RWPE2 (cell line): ENCODE results near the gene TREH.

Experiments
- ATAC-seq: fragments of 200-7000 bp; cut with Tn5 transposase; 3 replicates; pipeline ENCODE4 v1.9.1; 2021; ENCODE audit warnings: low read depth
- DNase-seq: peaks from one replicate; pipeline ENCODE4 v3.0.0-alpha.2; 2020; ENCODE audit warnings: low spot score
- H3K27ac ChIP-seq: fragments of 450-650 bp; 2 replicates; pipeline ENCODE4 v1.5.1; 2017; ENCODE audit warnings: mild to moderate bottlenecking; ENCODE audit not compliant: poor library complexity, severe bottlenecking
- H3K27me3 ChIP-seq: fragments of 250-450 bp; sonication (Bioruptor Pico); 2 replicates; pipeline ENCODE4 v1.5.1; 2021; ENCODE audit warnings: mild to moderate bottlenecking, moderate library complexity; ENCODE audit not compliant: insufficient read depth, poor library complexity, severe bottlenecking
- H3K36me3 ChIP-seq: fragments of 250-450 bp; sonication (Bioruptor Pico); 2 replicates; pipeline ENCODE4 v1.5.1; 2020; ENCODE audit warnings: low read depth, mild to moderate bottlenecking, moderate library complexity
- H3K4me1 ChIP-seq: fragments of 250-450 bp; sonication (Bioruptor Pico); 2 replicates; pipeline ENCODE4 v1.5.1; 2021; ENCODE audit warnings: mild to moderate bottlenecking, moderate library complexity; ENCODE audit not compliant: insufficient read depth, poor library complexity, severe bottlenecking
- H3K4me3 ChIP-seq: fragments of 250-450 bp; sonication (Bioruptor Pico); 2 replicates; pipeline ENCODE4 v1.5.1; 2021; ENCODE audit warnings: mild to moderate bottlenecking, moderate library complexity; ENCODE audit not compliant: severe bottlenecking
- H3K9me3 ChIP-seq: fragments of 250-450 bp; sonication (Bioruptor Pico); 2 replicates; pipeline ENCODE4 v1.5.1; 2021; ENCODE audit warnings: mild to moderate bottlenecking, moderate library complexity; ENCODE audit not compliant: severe bottlenecking
- TF ChIP-seq, protein P1 (sequence below): fragments of 450-650 bp; IDR thresholded peaks from one replicate; pipeline ENCODE4 v1.5.1; 2017; ENCODE audit warnings: mild to moderate bottlenecking, moderate library complexity; ENCODE audit not compliant: poor library complexity, severe bottlenecking

Gene TREH

DNA sequence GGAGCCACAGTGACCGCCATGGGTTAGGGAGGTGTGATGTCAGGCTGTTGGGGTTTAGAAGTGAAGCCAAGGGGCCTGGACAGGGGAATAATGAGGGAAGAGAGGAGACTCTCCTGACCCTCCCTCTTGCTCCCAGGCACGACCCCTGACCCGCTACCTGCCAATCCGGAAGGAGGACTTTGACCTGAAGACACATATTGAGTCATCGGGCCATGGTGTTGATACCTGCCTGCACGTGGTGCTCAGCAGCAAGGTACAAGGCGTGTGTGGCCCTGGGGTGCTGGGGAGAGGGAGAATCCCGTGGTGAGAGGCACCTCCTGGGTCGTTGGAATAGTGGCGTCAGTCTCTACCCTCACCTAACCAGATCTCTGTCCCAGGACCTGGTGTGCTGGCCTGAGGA is 29.5 kb downstream of the TREH start:
- Histone ChIP-seq H3K27ac (no peak overlapping the region), H3K4me3 (no peak overlapping the region), H3K36me3 (peaks cover 90% of the 10 kb centered on the region), H3K4me1 (no peaks in the 10 kb centered on the region), H3K27me3 (no peaks in the 10 kb centered on the region), H3K9me3 (no peaks in the 10 kb centered on the region)
- TF ChIP-seq, protein P1, sequence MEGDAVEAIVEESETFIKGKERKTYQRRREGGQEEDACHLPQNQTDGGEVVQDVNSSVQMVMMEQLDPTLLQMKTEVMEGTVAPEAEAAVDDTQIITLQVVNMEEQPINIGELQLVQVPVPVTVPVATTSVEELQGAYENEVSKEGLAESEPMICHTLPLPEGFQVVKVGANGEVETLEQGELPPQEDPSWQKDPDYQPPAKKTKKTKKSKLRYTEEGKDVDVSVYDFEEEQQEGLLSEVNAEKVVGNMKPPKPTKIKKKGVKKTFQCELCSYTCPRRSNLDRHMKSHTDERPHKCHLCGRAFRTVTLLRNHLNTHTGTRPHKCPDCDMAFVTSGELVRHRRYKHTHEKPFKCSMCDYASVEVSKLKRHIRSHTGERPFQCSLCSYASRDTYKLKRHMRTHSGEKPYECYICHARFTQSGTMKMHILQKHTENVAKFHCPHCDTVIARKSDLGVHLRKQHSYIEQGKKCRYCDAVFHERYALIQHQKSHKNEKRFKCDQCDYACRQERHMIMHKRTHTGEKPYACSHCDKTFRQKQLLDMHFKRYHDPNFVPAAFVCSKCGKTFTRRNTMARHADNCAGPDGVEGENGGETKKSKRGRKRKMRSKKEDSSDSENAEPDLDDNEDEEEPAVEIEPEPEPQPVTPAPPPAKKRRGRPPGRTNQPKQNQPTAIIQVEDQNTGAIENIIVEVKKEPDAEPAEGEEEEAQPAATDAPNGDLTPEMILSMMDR, result no peak
- no peak for DNase-seq
- ATAC-seq, result no peak

DNA sequence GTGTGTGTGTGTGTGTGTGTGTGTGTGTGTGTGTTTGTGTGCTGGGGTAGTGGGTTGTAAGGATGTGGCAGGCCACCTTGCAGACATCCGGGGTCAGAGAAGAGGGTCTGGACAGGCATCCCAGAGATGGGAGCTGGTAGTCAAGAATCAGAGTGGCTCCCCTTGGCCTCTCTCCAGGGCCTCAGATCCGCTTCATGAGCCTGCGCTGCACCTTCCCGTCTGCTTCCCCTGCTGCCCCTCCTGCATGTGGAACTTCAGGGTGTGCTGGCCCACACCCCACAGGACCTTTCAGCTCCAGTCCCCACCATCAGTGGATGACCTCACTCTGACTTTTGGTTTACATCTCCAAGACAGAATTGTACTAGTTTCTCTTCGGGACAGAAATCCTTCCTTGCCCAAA is 31.2 kb downstream of the TREH start:
- Histone ChIP-seq H3K27me3 (no peaks in the 10 kb centered on the region), H3K27ac (no peak overlapping the region), H3K4me3 (no peak overlapping the region), H3K36me3 (peaks cover 94% of the 10 kb centered on the region), H3K9me3 (no peaks in the 10 kb centered on the region), H3K4me1 (no peaks in the 10 kb centered on the region)
- ATAC-seq, result no peak
- TF ChIP-seq, protein P1, result no peak
- no peak for DNase-seq

DNA sequence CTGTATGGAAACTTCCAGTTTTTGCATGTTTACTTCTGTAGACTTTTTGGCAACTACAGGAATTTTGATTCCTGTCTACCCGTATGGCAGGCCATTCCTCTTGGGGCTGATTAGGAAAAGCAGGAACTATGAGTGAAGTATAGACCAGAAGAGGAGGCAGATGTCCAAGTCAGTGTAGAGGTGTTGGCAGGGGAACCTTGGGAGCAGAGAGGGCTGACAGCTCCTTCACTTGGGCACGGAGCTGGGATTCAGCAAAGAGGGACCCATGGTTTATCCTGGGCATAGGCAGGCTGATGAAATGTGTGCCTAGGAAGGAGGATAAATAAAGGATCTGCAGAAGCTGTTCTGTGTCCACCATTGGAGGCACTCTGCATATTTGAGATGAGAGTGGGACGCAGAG is 33.1 kb downstream of the TREH start:
- Histone ChIP-seq H3K27ac (no peak overlapping the region), H3K4me1 (no peaks in the 10 kb centered on the region), H3K36me3 (peaks cover 99% of the 10 kb centered on the region), H3K27me3 (no peaks in the 10 kb centered on the region), H3K4me3 (no peak overlapping the region), H3K9me3 (no peaks in the 10 kb centered on the region)
- no peak for DNase-seq
- no peak for ATAC-seq
- TF ChIP-seq, protein P1, result no peak

DNA sequence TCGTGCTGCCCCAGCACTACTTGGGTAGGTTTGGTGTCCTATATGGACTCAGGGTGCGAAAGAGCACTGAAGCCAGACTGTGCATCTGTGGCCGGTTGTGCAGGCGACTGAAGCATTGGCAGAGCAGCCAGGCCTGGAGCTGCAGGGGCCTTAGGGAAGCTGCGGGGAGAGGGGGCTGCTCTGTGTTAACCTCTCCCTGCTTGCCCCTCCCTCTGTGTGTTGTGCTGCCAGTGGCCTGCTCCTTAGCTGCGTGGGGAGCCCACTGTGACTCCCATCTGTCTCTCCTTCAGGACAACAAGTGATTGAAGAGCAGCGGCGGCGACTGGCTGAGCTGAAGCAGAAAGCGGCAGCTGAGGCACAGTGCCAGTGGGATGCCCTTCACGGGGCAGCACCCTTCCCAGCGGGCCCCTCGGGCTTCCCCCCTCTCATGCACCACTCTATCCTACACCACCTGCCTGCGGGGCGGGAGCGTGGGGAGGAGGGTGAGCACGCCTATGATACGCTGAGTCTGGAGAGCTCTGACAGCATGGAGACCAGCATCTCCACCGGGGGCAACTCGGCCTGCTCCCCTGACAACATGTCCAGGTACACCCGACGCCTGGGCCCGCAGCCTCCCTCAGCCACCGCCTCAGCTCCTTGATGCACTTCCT is 34.3 kb downstream of the TREH start:
- Histone ChIP-seq H3K4me1 (no peaks in the 10 kb centered on the region), H3K27ac (no peak overlapping the region), H3K4me3 (no peak overlapping the region), H3K27me3 (no peaks in the 10 kb centered on the region), H3K36me3 (peaks cover 99% of the 10 kb centered on the region), H3K9me3 (no peaks in the 10 kb centered on the region)
- TF ChIP-seq, protein P1, result no peak
- no peak for DNase-seq
- no peak for ATAC-seq

DNA sequence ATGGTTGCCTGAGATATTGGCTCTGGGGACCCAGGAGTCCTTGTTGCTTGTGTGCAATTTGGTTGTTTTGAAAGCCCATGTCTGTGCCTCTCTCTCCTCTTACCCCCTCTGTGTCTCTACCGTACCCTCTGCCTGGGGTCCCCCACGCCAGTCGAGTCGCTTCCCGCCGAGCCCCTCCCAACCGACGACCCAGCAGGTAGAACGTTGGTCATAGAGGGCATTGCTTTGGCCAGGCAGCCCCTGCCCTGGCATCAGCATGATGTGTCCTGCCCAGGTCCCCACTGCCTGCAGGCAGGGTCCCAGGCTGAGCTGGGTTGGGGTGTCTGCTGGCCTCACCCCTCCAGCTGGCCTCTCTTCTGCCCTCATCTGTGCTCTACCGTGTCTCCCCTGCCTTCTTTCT is 35.0 kb downstream of the TREH start:
- no peak overlapping the region for H3K4me3 ChIP-seq
- DNase-seq (no peak), ATAC-seq (no peak)
- peaks cover 97% of the 10 kb centered on the region for H3K36me3 ChIP-seq
- no peak overlapping the region for H3K27ac ChIP-seq
- TF ChIP-seq, protein P1, result no peak
- no peaks in the 10 kb centered on the region for H3K27me3 ChIP-seq
- H3K9me3 ChIP-seq, result no peaks in the 10 kb centered on the region
- H3K4me1 ChIP-seq, result no peaks in the 10 kb centered on the region
